ENCODE data around the gene ZNF549.
"Not testable (repeated sequence)": the region's sequence is repeated elsewhere in the genome, so short reads cannot be mapped to it uniquely, and the experiment has no call there.

ZNF549 gene

GRCh38 chr19:57527136-57527881 is at the start of gene ZNF549:
Gene ZNF549 (plus strand): TSS chr19:57527356. CDS start chr19:57527574, 218 bp downstream.
- no peak for TF ChIP-seq CTCF (conservative IDR thresholded peaks at IDR 0.05)
- peak within 1 kb of the TSS; percentile 91 for H3K27ac ChIP-seq

DNA sequence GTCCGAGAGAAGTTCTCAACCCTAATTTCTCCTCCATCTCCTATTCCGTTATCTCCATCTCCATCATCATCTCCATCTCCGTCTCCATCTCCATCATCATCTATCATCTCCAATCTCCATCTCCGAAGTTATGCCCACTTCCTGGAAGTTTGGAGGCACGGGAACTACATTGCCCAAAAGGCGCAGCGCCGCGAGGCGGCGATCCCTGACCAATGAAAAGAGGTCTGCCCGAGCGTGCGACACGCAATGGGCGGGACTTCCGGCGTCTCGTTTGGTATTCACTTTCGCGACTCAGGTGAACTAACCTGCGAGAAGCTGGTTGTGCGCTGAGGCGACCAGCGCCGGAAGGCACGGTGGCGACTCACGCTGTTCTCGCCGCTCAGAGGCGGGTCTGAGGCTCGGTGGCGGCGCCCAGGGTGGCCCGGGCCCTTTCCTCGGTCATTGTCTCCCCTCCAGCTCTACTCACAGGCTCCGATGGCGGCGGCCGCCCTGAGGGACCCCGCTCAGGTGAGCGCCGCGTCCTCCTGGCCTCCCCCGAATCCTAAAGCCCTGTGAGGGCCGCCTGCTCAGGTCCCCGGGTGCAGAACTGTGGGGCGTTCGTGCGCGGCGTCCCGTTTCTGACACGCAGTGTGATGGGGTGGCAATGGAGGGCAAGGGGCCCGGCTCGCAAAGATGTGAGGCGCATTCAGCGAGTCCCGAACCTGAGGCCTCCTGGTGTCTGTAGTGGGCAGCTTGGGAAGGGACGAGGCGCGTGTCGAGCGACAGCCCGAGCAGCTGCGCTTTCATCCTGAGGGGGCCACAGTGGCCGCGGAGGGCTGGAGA is 39.5 kb upstream of the ZNF549 start, which contains the start of gene ZNF419:
TSS of gene ZNF419 (plus strand) at position 274 of the 822 bp plus-strand sequence. CDS start at position 475, 201 bp downstream.
- H3K27ac ChIP-seq, result peak within 1 kb of the TSS; percentile 95

DNA sequence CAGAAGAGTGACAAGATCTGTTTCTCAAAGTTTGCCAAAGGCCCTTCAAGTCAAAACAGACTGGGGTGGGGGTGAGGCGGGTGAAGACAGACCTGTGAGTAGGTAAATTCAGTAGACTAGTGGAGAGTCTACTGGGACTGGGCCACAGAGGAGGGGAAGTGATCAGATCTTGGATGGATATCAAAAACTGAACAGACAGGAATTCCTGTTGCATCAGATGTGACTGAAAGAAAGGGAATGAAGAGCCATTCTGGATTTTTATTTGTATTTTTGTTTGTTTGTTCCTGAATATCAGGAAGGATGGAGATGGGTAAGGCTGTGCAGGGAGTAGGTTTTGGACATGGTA is 38.9 kb upstream of the ZNF549 start:
- H3K27ac ChIP-seq, result peak overlapping the region; percentile 95

DNA sequence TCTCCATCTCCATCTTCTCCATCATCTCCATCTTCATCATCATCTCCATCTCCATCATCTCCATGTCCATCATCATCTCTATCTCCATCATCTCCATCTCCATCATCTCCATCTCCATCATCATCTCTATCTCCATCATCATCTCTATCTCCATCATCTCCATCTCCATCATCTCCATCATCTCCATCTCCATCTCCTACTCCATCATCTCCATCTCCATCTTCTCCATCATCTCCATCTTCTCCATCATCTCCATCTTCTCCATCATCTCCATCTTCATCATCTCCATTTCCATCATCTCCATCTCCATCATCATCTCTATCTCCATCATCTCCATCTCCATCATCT is 27.9 kb upstream of the ZNF549 start:
- H3K27ac ChIP-seq, result not testable (repeated sequence)

DNA sequence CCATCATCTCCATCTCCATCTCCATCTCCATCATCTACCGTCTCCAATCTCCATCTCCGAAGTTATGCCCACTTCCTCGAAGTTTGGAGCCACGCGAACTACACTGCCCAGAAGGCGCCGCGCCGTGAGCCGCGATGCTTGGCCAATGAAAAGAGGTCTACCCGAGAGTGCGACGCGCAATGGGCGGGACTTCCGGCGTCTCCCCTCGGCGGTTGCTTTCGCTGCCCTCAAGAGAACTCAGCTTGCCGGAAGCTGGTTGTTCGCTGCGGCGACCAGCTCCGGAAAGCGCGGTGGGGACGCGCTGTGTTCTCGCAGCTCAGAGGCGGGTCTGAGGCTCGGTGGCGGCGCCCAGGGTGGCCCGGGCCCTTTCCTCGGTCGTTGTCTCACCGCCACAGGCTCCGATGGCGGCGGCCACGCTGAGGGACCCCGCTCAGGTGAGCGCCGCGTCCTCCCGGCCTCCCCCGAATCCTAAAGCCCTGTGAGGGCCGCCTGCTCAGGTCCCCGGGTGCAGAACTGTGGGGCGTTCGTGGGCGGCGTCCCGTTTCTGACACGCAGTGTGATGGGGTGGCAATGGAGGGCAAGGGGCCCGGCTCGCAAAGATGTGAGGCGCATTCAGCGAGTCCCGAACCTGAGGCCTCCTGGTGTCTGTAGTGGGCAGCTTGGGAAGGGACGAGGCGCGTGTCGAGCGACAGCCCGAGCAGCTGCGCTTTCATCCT is 27.3 kb upstream of the ZNF549 start, which contains the start of gene ZNF773:
TSS of gene ZNF773 (plus strand) at position 259 of the 716 bp plus-strand sequence. CDS start at position 402, 143 bp downstream.
- peak within 1 kb of the TSS; percentile 88 for H3K27ac ChIP-seq

GRCh38 chr19:57500400-57500799 is 26.8 kb upstream of the ZNF549 start:
- H3K27ac ChIP-seq, result peak overlapping the region; percentile 88

DNA sequence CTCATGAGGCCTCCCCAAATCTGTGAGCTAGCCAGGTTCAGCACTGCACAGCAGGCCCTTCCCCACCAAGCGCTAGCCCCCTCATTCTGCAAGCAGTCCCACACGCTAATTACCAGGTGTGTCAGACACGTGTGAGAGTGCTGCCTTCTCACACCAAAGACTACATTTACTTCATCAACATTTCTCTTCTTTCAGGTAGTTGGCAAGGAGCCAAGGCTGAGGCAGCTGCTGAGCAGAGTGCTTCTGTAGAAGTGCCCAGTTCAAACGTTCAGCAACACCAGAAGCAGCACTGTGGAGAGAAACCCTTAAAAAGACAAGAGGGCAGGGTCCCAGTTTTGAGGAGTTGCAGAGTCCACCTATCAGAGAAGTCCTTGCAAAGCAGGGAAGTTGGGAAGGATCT is 21.0 kb upstream of the ZNF549 start:
- no peak for TF ChIP-seq CTCF (conservative IDR thresholded peaks at IDR 0.05)

DNA sequence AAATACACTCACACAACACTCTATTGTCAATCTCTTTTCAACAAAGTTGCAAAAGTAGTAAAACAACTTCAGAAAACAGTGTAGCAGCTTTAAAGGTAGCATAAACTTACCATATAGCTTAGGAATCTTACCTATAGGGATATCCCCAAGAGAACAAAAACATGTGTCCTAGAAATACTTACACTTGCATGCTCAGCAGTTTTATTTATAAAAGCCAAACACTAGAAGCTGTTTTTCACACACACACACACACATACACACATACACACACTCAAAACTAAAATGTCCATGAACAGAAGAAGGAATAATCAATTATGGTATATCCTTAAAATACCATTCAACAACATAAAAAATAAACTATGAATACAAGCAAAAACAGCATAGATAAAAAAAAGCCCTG is 15.7 kb upstream of the ZNF549 start:
- no peak overlapping the region for H3K27ac ChIP-seq
- no peak for TF ChIP-seq CTCF (conservative IDR thresholded peaks at IDR 0.05)

More for the DNA sequence above, 21.0 kb upstream of the ZNF549 start:
- no peak overlapping the region for H3K27ac ChIP-seq

- TF ChIP-seq CTCF (conservative IDR thresholded peaks at IDR 0.05), result no peak
These were observed 14.3 kb upstream of the ZNF549 start for GRCh38 chr19:57512845-57513244.

GRCh38 chr19:57515255-57515654 is 11.9 kb upstream of the ZNF549 start:
- TF ChIP-seq CTCF (conservative IDR thresholded peaks at IDR 0.05), result no peak
- no peak overlapping the region for H3K27ac ChIP-seq

More at GRCh38 chr19:57512845-57513244, 14.3 kb upstream of the ZNF549 start:
- H3K27ac ChIP-seq, result no peak overlapping the region

GRCh38 chr19:57518021-57518420 is 9.1 kb upstream of the ZNF549 start:
- not testable (repeated sequence) for H3K27ac ChIP-seq

All from VCaP (cell line).